Keratinocyte (primary cell): ENCODE measurements around the gene MRGPRF.

Experiments used
- CTCF ChIP-seq, 3 experiments: IDR thresholded peaks in 1 of 3; conservative IDR thresholded peaks in 1 of 3; optimal IDR thresholded peaks in 1 of 3; 2 replicates in 2 of 3; 3 replicates in 1 of 3; pipeline versions ENCODE3 to v1.5.1; 2011; ENCODE audit warnings: low read length in 3 of 3, mild to moderate bottlenecking in 3 of 3, moderate library complexity in 2 of 3, control low read depth in 1 of 3, inconsistent platforms in 1 of 3; ENCODE audit not compliant: insufficient read depth in 2 of 3; ENCODE audit errors: extremely low read depth in 1 of 3
- EZH2 ChIP-seq: IDR thresholded peaks from one replicate; pipeline ENCODE4 v1.6.1; 2012; ENCODE audit warnings: inconsistent platforms, mild to moderate bottlenecking, low read length, moderate library complexity

- TF ChIP-seq EZH2, result no peak
- TF ChIP-seq CTCF (optimal IDR thresholded peaks at IDR 0.05 in 1 of 3, IDR thresholded peaks at IDR 0.05 in 1 of 3, conservative IDR thresholded peaks at IDR 0.05 in 1 of 3; ENCODE audit: extremely low read depth in 1 of 3, insufficient read depth in 2 of 3, low read length in 3 of 3), result no peak
Observed at GRCh38 chr11:68956547-68957254, 56.3 kb downstream of the MRGPRF start.
